Osteoblast (primary cell): ENCODE results near the gene CENPF. TPM values are rescaled to one million over a fixed set of nuclear protein-coding genes. Genes with fewer than 3 reads are reported as not detected.

ENCODE experiments used
- DNase-seq: peaks from one replicate; pipeline ENCODE4 v3.0.0; 2011; ENCODE audit warnings: low spot score, mixed read lengths; ENCODE audit not compliant: insufficient read length; ENCODE audit errors: missing footprints
- H2AFZ ChIP-seq: 2 replicates; pipeline ENCODE4 v1.6.0; 2011; ENCODE audit warnings: mild to moderate bottlenecking, low read length
- H3K27ac ChIP-seq: 2 replicates; pipeline ENCODE4 v1.5.1; 2011; ENCODE audit warnings: mild to moderate bottlenecking, low read depth, low read length, moderate library complexity
- H3K27me3 ChIP-seq: 2 replicates; pipeline ENCODE4 v1.6.0; 2012; ENCODE audit warnings: mild to moderate bottlenecking, control low read depth, inconsistent platforms, low read length, moderate library complexity; ENCODE audit not compliant: insufficient read depth
- H3K36me3 ChIP-seq: 2 replicates; pipeline ENCODE4 v1.5.1; 2011; ENCODE audit warnings: mild to moderate bottlenecking, low read length, control low read depth, moderate library complexity; ENCODE audit not compliant: insufficient read depth
- H3K4me1 ChIP-seq: 2 replicates; pipeline ENCODE4 v1.5.1; 2011; ENCODE audit warnings: mild to moderate bottlenecking, low read length, control low read depth, moderate library complexity; ENCODE audit not compliant: insufficient read depth
- H3K4me2 ChIP-seq: 2 replicates; pipeline ENCODE4 v1.6.0; 2011; ENCODE audit warnings: mild to moderate bottlenecking, low read length; ENCODE audit not compliant: insufficient read depth
- H3K4me3 ChIP-seq: fragments of 200-600 bp; sonication (generic); 3 replicates; pipeline ENCODE4 v1.5.1; 2012; ENCODE audit warnings: mild to moderate bottlenecking, low read length, inconsistent platforms; ENCODE audit not compliant: insufficient read depth
- H3K79me2 ChIP-seq: 2 replicates; pipeline ENCODE4 v1.6.0; 2012; ENCODE audit warnings: mild to moderate bottlenecking, low read length, control low read depth, inconsistent platforms; ENCODE audit not compliant: insufficient read depth
- H3K9me3 ChIP-seq: 2 replicates; pipeline ENCODE4 v1.5.1; 2011; ENCODE audit warnings: low read depth, low read length, control low read depth
- H4K20me1 ChIP-seq: 2 replicates; pipeline ENCODE4 v1.6.0; 2012; ENCODE audit warnings: mild to moderate bottlenecking, low read length, control low read depth; ENCODE audit not compliant: insufficient read depth
- CTCF ChIP-seq: IDR thresholded peaks from 2 replicates; pipeline ENCODE4 v1.5.1; 2011; ENCODE audit warnings: mild to moderate bottlenecking, low read depth, low read length, moderate library complexity; ENCODE audit errors: extremely low read depth
- total RNA-seq: library from RNA; depleted of rRNA; stranded (reverse); fragments of >200 nt; gene quantifications from 2 replicates; pipeline ENCODE4 v1.2.3, GENCODE V29; 2012

The CENPF gene, protein sequence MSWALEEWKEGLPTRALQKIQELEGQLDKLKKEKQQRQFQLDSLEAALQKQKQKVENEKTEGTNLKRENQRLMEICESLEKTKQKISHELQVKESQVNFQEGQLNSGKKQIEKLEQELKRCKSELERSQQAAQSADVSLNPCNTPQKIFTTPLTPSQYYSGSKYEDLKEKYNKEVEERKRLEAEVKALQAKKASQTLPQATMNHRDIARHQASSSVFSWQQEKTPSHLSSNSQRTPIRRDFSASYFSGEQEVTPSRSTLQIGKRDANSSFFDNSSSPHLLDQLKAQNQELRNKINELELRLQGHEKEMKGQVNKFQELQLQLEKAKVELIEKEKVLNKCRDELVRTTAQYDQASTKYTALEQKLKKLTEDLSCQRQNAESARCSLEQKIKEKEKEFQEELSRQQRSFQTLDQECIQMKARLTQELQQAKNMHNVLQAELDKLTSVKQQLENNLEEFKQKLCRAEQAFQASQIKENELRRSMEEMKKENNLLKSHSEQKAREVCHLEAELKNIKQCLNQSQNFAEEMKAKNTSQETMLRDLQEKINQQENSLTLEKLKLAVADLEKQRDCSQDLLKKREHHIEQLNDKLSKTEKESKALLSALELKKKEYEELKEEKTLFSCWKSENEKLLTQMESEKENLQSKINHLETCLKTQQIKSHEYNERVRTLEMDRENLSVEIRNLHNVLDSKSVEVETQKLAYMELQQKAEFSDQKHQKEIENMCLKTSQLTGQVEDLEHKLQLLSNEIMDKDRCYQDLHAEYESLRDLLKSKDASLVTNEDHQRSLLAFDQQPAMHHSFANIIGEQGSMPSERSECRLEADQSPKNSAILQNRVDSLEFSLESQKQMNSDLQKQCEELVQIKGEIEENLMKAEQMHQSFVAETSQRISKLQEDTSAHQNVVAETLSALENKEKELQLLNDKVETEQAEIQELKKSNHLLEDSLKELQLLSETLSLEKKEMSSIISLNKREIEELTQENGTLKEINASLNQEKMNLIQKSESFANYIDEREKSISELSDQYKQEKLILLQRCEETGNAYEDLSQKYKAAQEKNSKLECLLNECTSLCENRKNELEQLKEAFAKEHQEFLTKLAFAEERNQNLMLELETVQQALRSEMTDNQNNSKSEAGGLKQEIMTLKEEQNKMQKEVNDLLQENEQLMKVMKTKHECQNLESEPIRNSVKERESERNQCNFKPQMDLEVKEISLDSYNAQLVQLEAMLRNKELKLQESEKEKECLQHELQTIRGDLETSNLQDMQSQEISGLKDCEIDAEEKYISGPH (N-terminal part only)
- 8.3 and 8.5 TPM in 2 replicates for total RNA-seq

GRCh38 chr1:214602764-214603657 lies at the start of gene CENPF:
TSS of gene CENPF (plus strand) at chr1:214603195. CDS start at chr1:214613755, 10,560 bp downstream.
- H3K27ac ChIP-seq = peak within 1 kb of the TSS; percentile 82
- H4K20me1 ChIP-seq = no peaks in the 10 kb centered on the region
- TF ChIP-seq CTCF = peak; percentile 21
- H3K4me2 ChIP-seq = peak within 1 kb of the TSS; percentile 99
- H3K4me1 ChIP-seq = peaks cover 23% of the 10 kb centered on the region
- H3K9me3 ChIP-seq = no peaks in the 10 kb centered on the region
- H2AFZ ChIP-seq = peak within 1 kb of the TSS; percentile 98
- no peaks in the 10 kb centered on the region for H3K27me3 ChIP-seq
- peak; percentile 100 for DNase-seq
- peak within 1 kb of the TSS; percentile 94 for H3K4me3 ChIP-seq
- no peaks in the 10 kb centered on the region for H3K36me3 ChIP-seq
- peaks cover 47% of the 10 kb centered on the region for H3K79me2 ChIP-seq

DNA sequence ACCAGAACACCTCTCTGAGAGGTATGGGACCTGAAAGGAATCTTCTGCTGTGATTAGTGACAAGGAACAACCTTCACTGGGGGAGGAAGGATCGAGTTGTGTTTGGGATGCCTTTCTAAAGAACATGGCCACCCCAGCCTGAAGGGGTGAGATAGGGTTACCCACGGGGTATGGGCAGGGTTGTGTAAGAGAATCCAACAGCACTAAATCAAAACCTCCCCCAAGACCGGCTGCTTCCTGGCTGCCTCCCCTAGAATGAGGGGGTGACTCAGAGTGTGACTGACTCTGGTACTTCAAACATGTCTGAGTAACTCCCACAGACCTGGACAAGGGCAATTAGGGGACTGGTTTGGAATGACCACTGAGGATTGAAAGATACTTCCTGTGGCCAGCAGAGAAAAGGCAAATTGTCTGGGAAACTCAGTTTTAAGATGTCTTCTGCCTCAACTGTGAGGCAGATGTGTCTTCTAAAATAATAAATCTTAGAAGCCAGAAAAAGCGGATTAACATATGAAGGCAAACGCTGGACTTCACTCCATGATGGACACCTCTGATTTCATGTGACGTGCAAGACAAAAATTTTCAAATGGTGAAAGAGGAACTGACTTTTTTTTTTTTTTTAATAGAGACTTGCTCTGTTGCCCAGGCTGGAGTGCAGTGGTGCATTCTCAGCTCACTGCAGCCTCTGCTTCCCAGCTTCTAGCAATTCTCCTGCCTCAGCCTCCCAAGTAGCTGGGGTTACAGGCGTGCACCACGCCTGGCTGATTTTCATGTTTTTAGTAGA lies 44.9 kb upstream of the CENPF start:
- Histone ChIP-seq H3K4me2 (peak overlapping the region; percentile 61), H4K20me1 (no peaks in the 10 kb centered on the region), H2AFZ (peak overlapping the region; percentile 45), H3K79me2 (no peaks in the 10 kb centered on the region), H3K36me3 (no peaks in the 10 kb centered on the region), H3K4me1 (peaks cover 23% of the 10 kb centered on the region), H3K27me3 (no peaks in the 10 kb centered on the region), H3K9me3 (no peaks in the 10 kb centered on the region), H3K27ac (peak overlapping the region; percentile 60), H3K4me3 (no peak overlapping the region)
- DNase-seq = peak; percentile 91
- no peak for TF ChIP-seq CTCF

DNA sequence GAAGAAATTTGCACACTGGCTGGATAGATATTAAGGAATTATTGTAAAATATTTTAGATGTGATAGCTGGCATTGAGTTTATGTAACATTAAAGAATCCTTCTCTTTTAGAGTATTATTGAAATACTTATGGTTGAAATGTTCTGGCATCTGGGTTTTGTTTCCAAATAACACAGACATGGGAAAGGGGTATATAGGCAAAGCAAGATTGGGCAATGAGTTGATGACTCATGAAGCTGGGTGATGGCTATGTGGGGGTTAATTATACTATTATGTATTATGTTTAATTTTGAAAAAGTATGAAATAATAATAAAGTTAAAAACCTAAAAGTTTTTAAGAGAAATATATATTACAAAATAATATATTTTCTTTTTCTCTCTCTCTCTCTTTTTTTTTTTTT lies 39.1 kb upstream of the CENPF start:
- DNase-seq = no peak
- Histone ChIP-seq H4K20me1 (no peaks in the 10 kb centered on the region), H3K4me2 (no peak overlapping the region)

More for the DNA sequence above, 39.1 kb upstream of the CENPF start:
- no peak overlapping the region for H3K4me3 ChIP-seq
- no peak overlapping the region for H2AFZ ChIP-seq
- H3K27ac ChIP-seq = no peak overlapping the region
- no peaks in the 10 kb centered on the region for H3K36me3 ChIP-seq
- no peak for TF ChIP-seq CTCF
- peaks cover 36% of the 10 kb centered on the region for H3K4me1 ChIP-seq
- no peaks in the 10 kb centered on the region for H3K79me2 ChIP-seq
- no peaks in the 10 kb centered on the region for H3K9me3 ChIP-seq
- no peaks in the 10 kb centered on the region for H3K27me3 ChIP-seq
